Daoy (cell line): ENCODE results near the gene STX10. TPM values are rescaled to one million over a fixed set of nuclear protein-coding genes. Genes with fewer than 3 reads are reported as not detected.

Experiments used
- DNase-seq: peaks from one replicate; pipeline ENCODE4 v3.0.0-alpha.2; 2015; ENCODE audit warnings: low read depth
- total RNA-seq: library from RNA; depleted of rRNA; stranded (reverse); fragments of >200 nt; shearing (Covaris generic); gene quantifications from 2 replicates; pipeline ENCODE4 v1.2.3, GENCODE V29; 2014; rRNA removed

Gene STX10
- total RNA-seq, 1 experiment from 2014 or later = 88.8 TPM

- no peak for DNase-seq
Observed at GRCh38 chr19:13100031-13100588, 50.1 kb downstream of the STX10 start.

GRCh38 chr19:13099073-13099999 lies 50.8 kb downstream of the STX10 start:
- DNase-seq = no peak

- no peak for DNase-seq
Observed at GRCh38 chr19:13098277-13099072, 51.7 kb downstream of the STX10 start.

- no peak for DNase-seq
Observed at GRCh38 chr19:13097463-13098258, 52.5 kb downstream of the STX10 start.

GRCh38 chr19:13097033-13097462 lies 53.1 kb downstream of the STX10 start:
- DNase-seq = no peak

GRCh38 chr19:13095934-13096927 lies 53.9 kb downstream of the STX10 start:
- DNase-seq = no peak

- no peak for DNase-seq
Observed at GRCh38 chr19:13095393-13095784, 54.8 kb downstream of the STX10 start.

GRCh38 chr19:13094771-13095392 lies 55.3 kb downstream of the STX10 start:
- no peak for DNase-seq

GRCh38 chr19:13094106-13094504 lies 56.1 kb downstream of the STX10 start:
- no peak for DNase-seq

Other genes starting within 250 kb of the STX10 start
- gene SYCE2, start 231.1 kb downstream of the STX10 start, total RNA-seq = 0.63 TPM in 1 of 2 replicates, not detected in the other
- 105 and 122 TPM in 2 replicates for gene FARSA, start 216.7 kb downstream of the STX10 start, total RNA-seq
- 961 and 1,048 TPM in 2 replicates for gene CALR, start 211.8 kb downstream of the STX10 start, total RNA-seq
- 125 and 151 TPM in 2 replicates for gene RAD23A, start 204.5 kb downstream of the STX10 start, total RNA-seq
- gene GADD45GIP1, start 193.2 kb downstream of the STX10 start, total RNA-seq = 75.8 and 80.8 TPM in 2 replicates
- not detected in 2 replicates for gene DAND5, start 180.8 kb downstream of the STX10 start, total RNA-seq
- gene NFIX, start 154.9 kb downstream of the STX10 start, total RNA-seq = 8.3 and 9.9 TPM in 2 replicates
- gene LYL1, start 47.5 kb downstream of the STX10 start, total RNA-seq = 0.24 and 0.34 TPM in 2 replicates
- 61.6 and 67.5 TPM in 2 replicates for gene TRMT1, start 33.6 kb downstream of the STX10 start, total RNA-seq
- 50.6 and 51.2 TPM in 2 replicates for gene NACC1, start 32.1 kb downstream of the STX10 start, total RNA-seq
- 23.7 and 27.3 TPM in 2 replicates for gene IER2, start within 50 bp of the STX10 start, total RNA-seq